Erythroblast (primary cell): ENCODE data around the gene OPTN.
"Not testable (repeated sequence)": the region's sequence is repeated elsewhere in the genome, so short reads cannot be mapped to it uniquely, and the experiment has no call there.

Source experiments
- DNase-seq, 2 experiments: peaks; one replicate each; lab custom pipeline; 2025; lab: John Stamatoyannopoulos, UW
- GATA1 ChIP-seq: IDR thresholded peaks from 2 replicates; pipeline ENCODE4 v1.6.1; 2011; ENCODE audit warnings: low read depth, mild to moderate bottlenecking, control low read depth, low read length, moderate library complexity
- POLR2A ChIP-seq: IDR thresholded peaks from 2 replicates; pipeline ENCODE4 v1.6.1; 2011; ENCODE audit warnings: mild to moderate bottlenecking, low read length

The OPTN gene

GRCh38 chr10:13099666-13100348 is at the start of gene OPTN:
Gene OPTN (plus strand): TSS chr10:13100163. CDS start chr10:13109123, 8,960 bp downstream.
- peak; percentile 85 to 89 for DNase-seq
- peak; percentile 14 for TF ChIP-seq POLR2A
- TF ChIP-seq GATA1, result no peak

- DNase-seq, result no peak
- TF ChIP-seq POLR2A, result no peak
- no peak for TF ChIP-seq GATA1
These were observed 48.8 kb upstream of the OPTN start for GRCh38 chr10:13051126-13051694.

GRCh38 chr10:13053208-13053607 is 46.8 kb upstream of the OPTN start:
- not testable (repeated sequence) for DNase-seq

GRCh38 chr10:13053794-13054462 is 46.0 kb upstream of the OPTN start:
- DNase-seq, result no peak

GRCh38 chr10:13054844-13055243 is 45.1 kb upstream of the OPTN start:
- TF ChIP-seq GATA1 (no peak), POLR2A (no peak)
- no peak for DNase-seq

More at GRCh38 chr10:13053794-13054462, 46.0 kb upstream of the OPTN start:
- TF ChIP-seq GATA1 (no peak), POLR2A (no peak)

- TF ChIP-seq POLR2A (no peak), GATA1 (no peak)
- no peak for DNase-seq
These were observed 43.4 kb upstream of the OPTN start for GRCh38 chr10:13056456-13057077.

GRCh38 chr10:13062803-13063202 is 37.2 kb upstream of the OPTN start:
- TF ChIP-seq GATA1 (no peak), POLR2A (no peak)
- peak; percentile 25 to 42 for DNase-seq

- TF ChIP-seq POLR2A, result no peak
- TF ChIP-seq GATA1, result no peak
- DNase-seq, result peak; percentile 71 to 74
These were observed 33.4 kb upstream of the OPTN start for GRCh38 chr10:13066527-13066926.

GRCh38 chr10:13067431-13067830 is 32.5 kb upstream of the OPTN start:
- no peak for DNase-seq
- TF ChIP-seq POLR2A (no peak), GATA1 (no peak)

- TF ChIP-seq POLR2A (no peak), GATA1 (no peak)
- no peak for DNase-seq
These were observed 31.9 kb upstream of the OPTN start for GRCh38 chr10:13068071-13068470.

- no peak for DNase-seq
- TF ChIP-seq GATA1 (no peak), POLR2A (no peak)
These were observed 31.5 kb upstream of the OPTN start for GRCh38 chr10:13068484-13068883.

GRCh38 chr10:13072339-13072738 is 27.6 kb upstream of the OPTN start:
- no peak for TF ChIP-seq POLR2A
- TF ChIP-seq GATA1, result no peak

GRCh38 chr10:13074563-13075451 is 25.2 kb upstream of the OPTN start:
- TF ChIP-seq GATA1, result no peak
- TF ChIP-seq POLR2A, result no peak
- DNase-seq, result peak; percentile 68 to 82

More at GRCh38 chr10:13072339-13072738, 27.6 kb upstream of the OPTN start:
- no peak for DNase-seq

- no peak for DNase-seq
- no peak for TF ChIP-seq GATA1
- TF ChIP-seq POLR2A, result no peak
These were observed 20.8 kb upstream of the OPTN start for GRCh38 chr10:13078912-13079775.
